ENCODE results near the gene OSBP2.

Gene OSBP2

DNA sequence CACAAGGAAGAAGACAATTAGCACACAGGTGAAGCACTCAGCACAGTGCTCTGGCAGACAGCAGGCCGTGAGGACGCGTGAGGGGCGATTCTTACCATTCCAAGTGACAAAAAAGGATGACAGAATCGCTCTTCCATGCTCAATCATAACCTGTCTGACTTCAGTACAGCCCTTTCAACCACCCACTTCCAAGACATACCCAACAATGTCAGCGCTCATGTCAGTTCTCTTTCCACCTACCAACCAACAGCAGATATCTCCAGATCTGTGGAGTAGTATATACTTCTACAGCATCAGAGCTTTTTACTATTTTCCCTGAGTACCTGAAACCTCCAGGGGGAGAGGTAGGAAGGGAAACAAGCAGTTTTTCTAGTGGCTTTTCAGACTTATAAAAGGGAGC, 233.7 kb downstream of the OSBP2 start:
- H3K79me1 ChIP-seq (ENCODE audit: low read length), result no peaks in the 10 kb centered on the region

GRCh38 chr22:30930228-30930627, 235.6 kb downstream of the OSBP2 start:
- H3K4ac ChIP-seq (ENCODE audit: low read depth, low read length), result no peak overlapping the region

More for the DNA sequence above, 233.7 kb downstream of the OSBP2 start:
- Histone ChIP-seq H2BK5ac (ENCODE audit: low read length) (no peak overlapping the region), H2BK120ac (ENCODE audit: low read depth, low read length) (no peak overlapping the region), H3K27me3 (ENCODE audit: insufficient read depth, low read length, poor library complexity) (no peaks in the 10 kb centered on the region), H2BK15ac (replicated peaks; ENCODE audit: low read depth) (no peak overlapping the region), H3K9ac (ENCODE audit: low read length) (no peak overlapping the region), H3K4me3 (ENCODE audit: low read length) (no peak overlapping the region), H3K23ac (ENCODE audit: low read length) (no peak overlapping the region), H3K27ac (ENCODE audit: low read depth, low read length) (no peak overlapping the region), H4K8ac (ENCODE audit: low read depth, low read length) (no peak overlapping the region), H3K4ac (ENCODE audit: low read depth, low read length) (no peak overlapping the region), H3K36me3 (ENCODE audit: control insufficient read depth, insufficient read depth, low read length) (peaks cover 30% of the 10 kb centered on the region), H3K4me2 (ENCODE audit: low read length) (no peak overlapping the region), H2AK5ac (ENCODE audit: low read length) (no peak overlapping the region), H3K18ac (ENCODE audit: low read length) (no peak overlapping the region), H3K56ac (ENCODE audit: low read length) (no peak overlapping the region), H4K5ac (ENCODE audit: low read length) (no peak overlapping the region), H3K79me2 (ENCODE audit: control insufficient read depth, insufficient read depth, low read length) (no peaks in the 10 kb centered on the region), H3K4me1 (ENCODE audit: control insufficient read depth, low read depth, low read length) (no peaks in the 10 kb centered on the region)
- DNase-seq, result no peak
- no CpG with 5 or more reads among the region's 6 CpGs for WGBS (ENCODE audit: extremely low coverage, insufficient coverage, low lambda C conversion rate)

GRCh38 chr22:30931541-30932300, 237.0 kb downstream of the OSBP2 start:
- H3K36me3 ChIP-seq (ENCODE audit: control insufficient read depth, insufficient read depth, low read length), result peaks cover 37% of the 10 kb centered on the region

More at GRCh38 chr22:30930228-30930627, 235.6 kb downstream of the OSBP2 start:
- H3K4me3 ChIP-seq (ENCODE audit: low read length), result no peak overlapping the region
- no peak overlapping the region for H3K4me2 ChIP-seq (ENCODE audit: low read length)
- peaks cover 37% of the 10 kb centered on the region for H3K36me3 ChIP-seq (ENCODE audit: control insufficient read depth, insufficient read depth, low read length)
- DNase-seq, result no peak
- no peak overlapping the region for H3K18ac ChIP-seq (ENCODE audit: low read length)
- H2AK5ac ChIP-seq (ENCODE audit: low read length), result no peak overlapping the region
- no peak overlapping the region for H3K9ac ChIP-seq (ENCODE audit: low read length)
- no peak overlapping the region for H2BK5ac ChIP-seq (ENCODE audit: low read length)
- WGBS (ENCODE audit: extremely low coverage, insufficient coverage, low lambda C conversion rate), result no CpG with 5 or more reads among the region's 3 CpGs
- no peak overlapping the region for H4K8ac ChIP-seq (ENCODE audit: low read depth, low read length)
- H2BK15ac ChIP-seq (replicated peaks; ENCODE audit: low read depth), result no peak overlapping the region
- no peaks in the 10 kb centered on the region for H3K79me2 ChIP-seq (ENCODE audit: control insufficient read depth, insufficient read depth, low read length)
- H3K27me3 ChIP-seq (ENCODE audit: insufficient read depth, low read length, poor library complexity), result no peaks in the 10 kb centered on the region
- H3K27ac ChIP-seq (ENCODE audit: low read depth, low read length), result no peak overlapping the region
- no peaks in the 10 kb centered on the region for H3K79me1 ChIP-seq (ENCODE audit: low read length)
- no peak overlapping the region for H3K23ac ChIP-seq (ENCODE audit: low read length)
- H3K4me1 ChIP-seq (ENCODE audit: control insufficient read depth, low read depth, low read length), result no peaks in the 10 kb centered on the region
- H4K5ac ChIP-seq (ENCODE audit: low read length), result no peak overlapping the region
- no peak overlapping the region for H2BK120ac ChIP-seq (ENCODE audit: low read depth, low read length)
- H3K56ac ChIP-seq (ENCODE audit: low read length), result no peak overlapping the region

DNA sequence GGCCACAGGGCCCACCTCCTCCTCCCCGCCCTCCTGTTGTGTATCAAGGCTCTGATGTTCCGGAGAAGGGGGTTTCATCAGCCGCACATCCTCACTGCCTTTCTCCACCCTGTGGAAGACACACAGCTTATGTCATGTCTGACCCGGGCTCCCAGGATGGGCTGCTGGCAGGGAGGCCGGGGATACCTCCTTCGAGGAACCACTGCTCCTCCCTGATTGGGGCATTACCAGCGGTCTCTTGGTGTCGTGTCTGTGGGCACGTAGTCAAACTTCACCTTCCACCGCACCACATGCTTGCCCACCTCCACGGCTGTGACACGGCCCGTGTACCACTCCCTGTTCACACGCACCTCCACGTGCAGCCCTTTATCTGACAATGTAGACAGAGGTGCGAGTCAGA, 238.0 kb downstream of the OSBP2 start:
- no peak for DNase-seq
- Histone ChIP-seq H2AK5ac (ENCODE audit: low read length) (no peak overlapping the region), H2BK15ac (replicated peaks; ENCODE audit: low read depth) (no peak overlapping the region), H3K4me1 (ENCODE audit: control insufficient read depth, low read depth, low read length) (no peaks in the 10 kb centered on the region), H3K27ac (ENCODE audit: low read depth, low read length) (no peak overlapping the region), H3K79me2 (ENCODE audit: control insufficient read depth, insufficient read depth, low read length) (no peaks in the 10 kb centered on the region), H2BK120ac (ENCODE audit: low read depth, low read length) (no peak overlapping the region), H3K27me3 (ENCODE audit: insufficient read depth, low read length, poor library complexity) (no peaks in the 10 kb centered on the region), H3K4me3 (ENCODE audit: low read length) (no peak overlapping the region), H3K4ac (ENCODE audit: low read depth, low read length) (no peak overlapping the region), H3K23ac (ENCODE audit: low read length) (no peak overlapping the region), H3K56ac (ENCODE audit: low read length) (no peak overlapping the region), H4K8ac (ENCODE audit: low read depth, low read length) (no peak overlapping the region), H3K36me3 (ENCODE audit: control insufficient read depth, insufficient read depth, low read length) (peaks cover 38% of the 10 kb centered on the region), H4K5ac (ENCODE audit: low read length) (no peak overlapping the region), H3K79me1 (ENCODE audit: low read length) (no peaks in the 10 kb centered on the region), H3K9ac (ENCODE audit: low read length) (no peak overlapping the region), H3K4me2 (ENCODE audit: low read length) (no peak overlapping the region), H3K18ac (ENCODE audit: low read length) (no peak overlapping the region), H2BK5ac (ENCODE audit: low read length) (no peak overlapping the region)
- WGBS (ENCODE audit: extremely low coverage, insufficient coverage, low lambda C conversion rate), result no CpG with 5 or more reads among the region's 16 CpGs

More at GRCh38 chr22:30931541-30932300, 237.0 kb downstream of the OSBP2 start:
- no CpG with 5 or more reads among the region's 4 CpGs for WGBS (ENCODE audit: extremely low coverage, insufficient coverage, low lambda C conversion rate)
- Histone ChIP-seq H3K18ac (ENCODE audit: low read length) (no peak overlapping the region), H4K5ac (ENCODE audit: low read length) (no peak overlapping the region), H2BK5ac (ENCODE audit: low read length) (no peak overlapping the region), H3K27ac (ENCODE audit: low read depth, low read length) (no peak overlapping the region), H3K23ac (ENCODE audit: low read length) (no peak overlapping the region), H3K9ac (ENCODE audit: low read length) (no peak overlapping the region), H3K27me3 (ENCODE audit: insufficient read depth, low read length, poor library complexity) (no peaks in the 10 kb centered on the region), H3K4me2 (ENCODE audit: low read length) (no peak overlapping the region), H3K4me1 (ENCODE audit: control insufficient read depth, low read depth, low read length) (no peaks in the 10 kb centered on the region), H4K8ac (ENCODE audit: low read depth, low read length) (no peak overlapping the region), H3K56ac (ENCODE audit: low read length) (no peak overlapping the region), H2BK15ac (replicated peaks; ENCODE audit: low read depth) (no peak overlapping the region), H3K79me2 (ENCODE audit: control insufficient read depth, insufficient read depth, low read length) (no peaks in the 10 kb centered on the region), H3K79me1 (ENCODE audit: low read length) (no peaks in the 10 kb centered on the region), H3K4ac (ENCODE audit: low read depth, low read length) (no peak overlapping the region), H2AK5ac (ENCODE audit: low read length) (no peak overlapping the region), H3K4me3 (ENCODE audit: low read length) (no peak overlapping the region), H2BK120ac (ENCODE audit: low read depth, low read length) (no peak overlapping the region)
- DNase-seq, result no peak

- Histone ChIP-seq H3K79me2 (ENCODE audit: control insufficient read depth, insufficient read depth, low read length) (no peaks in the 10 kb centered on the region), H2BK120ac (ENCODE audit: low read depth, low read length) (no peak overlapping the region), H2BK15ac (replicated peaks; ENCODE audit: low read depth) (no peak overlapping the region), H3K4me1 (ENCODE audit: control insufficient read depth, low read depth, low read length) (no peaks in the 10 kb centered on the region), H4K8ac (ENCODE audit: low read depth, low read length) (no peak overlapping the region), H2AK5ac (ENCODE audit: low read length) (no peak overlapping the region), H3K23ac (ENCODE audit: low read length) (no peak overlapping the region), H3K18ac (ENCODE audit: low read length) (no peak overlapping the region), H3K4me2 (ENCODE audit: low read length) (no peak overlapping the region), H3K4me3 (ENCODE audit: low read length) (no peak overlapping the region), H3K36me3 (ENCODE audit: control insufficient read depth, insufficient read depth, low read length) (peaks cover 37% of the 10 kb centered on the region), H3K27me3 (ENCODE audit: insufficient read depth, low read length, poor library complexity) (no peaks in the 10 kb centered on the region), H3K27ac (ENCODE audit: low read depth, low read length) (no peak overlapping the region), H4K5ac (ENCODE audit: low read length) (no peak overlapping the region), H2BK5ac (ENCODE audit: low read length) (no peak overlapping the region), H3K9ac (ENCODE audit: low read length) (no peak overlapping the region), H3K56ac (ENCODE audit: low read length) (no peak overlapping the region), H3K4ac (ENCODE audit: low read depth, low read length) (no peak overlapping the region), H3K79me1 (ENCODE audit: low read length) (no peaks in the 10 kb centered on the region)
- no CpG with 5 or more reads among the region's 7 CpGs for WGBS (ENCODE audit: extremely low coverage, insufficient coverage, low lambda C conversion rate)
- DNase-seq, result no peak
These were observed 238.8 kb downstream of the OSBP2 start for GRCh38 chr22:30933457-30933856.

- no peak for DNase-seq
- Histone ChIP-seq H3K56ac (ENCODE audit: low read length) (no peak overlapping the region), H3K79me2 (ENCODE audit: control insufficient read depth, insufficient read depth, low read length) (no peaks in the 10 kb centered on the region)
These were observed 239.4 kb downstream of the OSBP2 start for GRCh38 chr22:30934053-30934452.

More at GRCh38 chr22:30934053-30934452, 239.4 kb downstream of the OSBP2 start:
- Histone ChIP-seq H2AK5ac (ENCODE audit: low read length) (no peak overlapping the region), H3K27me3 (ENCODE audit: insufficient read depth, low read length, poor library complexity) (no peaks in the 10 kb centered on the region), H2BK15ac (replicated peaks; ENCODE audit: low read depth) (no peak overlapping the region), H2BK5ac (ENCODE audit: low read length) (no peak overlapping the region), H3K79me1 (ENCODE audit: low read length) (no peaks in the 10 kb centered on the region), H2BK120ac (ENCODE audit: low read depth, low read length) (no peak overlapping the region), H3K4me3 (ENCODE audit: low read length) (no peak overlapping the region), H3K4me1 (ENCODE audit: control insufficient read depth, low read depth, low read length) (no peaks in the 10 kb centered on the region), H4K8ac (ENCODE audit: low read depth, low read length) (no peak overlapping the region), H3K23ac (ENCODE audit: low read length) (no peak overlapping the region), H3K36me3 (ENCODE audit: control insufficient read depth, insufficient read depth, low read length) (peaks cover 36% of the 10 kb centered on the region), H3K9ac (ENCODE audit: low read length) (no peak overlapping the region), H3K4ac (ENCODE audit: low read depth, low read length) (no peak overlapping the region), H4K5ac (ENCODE audit: low read length) (no peak overlapping the region), H3K27ac (ENCODE audit: low read depth, low read length) (no peak overlapping the region), H3K4me2 (ENCODE audit: low read length) (no peak overlapping the region), H3K18ac (ENCODE audit: low read length) (no peak overlapping the region)
- WGBS (ENCODE audit: extremely low coverage, insufficient coverage, low lambda C conversion rate), result no CpG with 5 or more reads among the region's 8 CpGs

Measured in mesendoderm (in vitro differentiated cells).